Measurements from ENCODE around the gene KRTAP9-4. TPM values are rescaled to one million over a fixed set of nuclear protein-coding genes. Genes with fewer than 3 reads are reported as not detected.

The KRTAP9-4 gene
- total and polyA plus RNA-seq, 2 of the 8 experiments (the other 6 are each of a cell fraction or from before 2014, with no cell fraction given) = not detected

DNA sequence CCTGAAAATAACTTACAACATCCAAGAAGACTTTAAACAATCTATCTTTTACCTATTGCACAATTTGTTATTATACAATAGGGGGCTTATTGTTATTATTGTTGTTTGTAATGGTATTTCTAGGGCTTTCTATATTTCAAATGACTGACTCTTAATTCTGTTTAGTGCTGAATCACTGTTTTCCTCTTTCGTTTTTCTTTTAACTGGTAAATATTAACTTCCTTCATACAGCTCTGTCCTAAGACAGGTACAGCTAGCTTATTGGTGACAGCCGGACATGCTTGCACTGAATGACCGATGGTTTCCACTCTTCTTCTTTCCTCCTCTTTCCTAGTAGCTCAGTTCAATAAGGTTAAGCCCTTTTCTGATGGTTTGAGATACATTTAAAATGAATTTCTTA is 37.6 kb downstream of the KRTAP9-4 start:
- ChIA-PET POLR2A (ENCODE audit: partially characterized antibody) (interaction anchor here (0.7 kb wide), 1 partner anchor 13 kb away, joined by 3 read pairs; no protein-coding TSS in a partner anchor), CTCF (ENCODE audit: partially characterized antibody) (no interaction called here)
- Histone ChIP-seq H2BK12ac (ENCODE audit: low read depth, low read length) (no peak overlapping the region), H4K8ac (ENCODE audit: extremely low read depth, insufficient read depth, low read length) (no peak overlapping the region), H3K23me2 (ENCODE audit: low read depth, low read length) (no peaks in the 10 kb centered on the region), H3K23ac (ENCODE audit: insufficient read length) (no peak overlapping the region), H3K9me3 (ENCODE audit: insufficient read depth in 2 of 2, low read depth in 1 of 2, low read length in 1 of 2) (no peaks in the 10 kb centered on the region), H2AFZ (ENCODE audit: low read length) (no peak overlapping the region), H2BK120ac (replicated peaks; ENCODE audit: low read depth, low read length) (no peak overlapping the region), H2BK15ac (ENCODE audit: low read length) (no peak overlapping the region), H3K14ac (ENCODE audit: insufficient read length) (no peak overlapping the region), H4K91ac (replicated peaks; ENCODE audit: insufficient read length, low read length) (no peak overlapping the region), H3K56ac (replicated peaks; ENCODE audit: insufficient read length, low read depth, low read length) (no peak overlapping the region), H4K20me1 (replicated peaks in 1 of 2; ENCODE audit: control insufficient read depth in 1 of 2, insufficient read depth in 2 of 2, low read length in 2 of 2) (no peaks in the 10 kb centered on the region), H3K4ac (replicated peaks; ENCODE audit: insufficient read length, low read depth, low read length) (no peak overlapping the region), H3K4me2 (ENCODE audit: insufficient read depth in 1 of 2, low read depth in 2 of 2, low read length in 2 of 2) (no peak overlapping the region), H3K4me3 (ENCODE audit: extremely low read depth in 1 of 4, insufficient read depth in 2 of 4, low read depth in 3 of 4, low read length in 4 of 4) (no peak overlapping the region), H3K4me1 (replicated peaks in 1 of 4; ENCODE audit: control insufficient read depth in 3 of 4, insufficient read depth in 4 of 4, low read length in 3 of 4) (no peaks in the 10 kb centered on the region), H2BK20ac (ENCODE audit: low read length) (no peak overlapping the region), H3K27me3 (replicated peaks in 1 of 4; ENCODE audit: control insufficient read depth in 3 of 4, extremely low read depth in 1 of 4, insufficient read depth in 3 of 4, low read length in 3 of 4) (no peaks in the 10 kb centered on the region), H3K79me1 (ENCODE audit: low read depth, low read length) (no peaks in the 10 kb centered on the region), H2AK5ac (ENCODE audit: low read depth, low read length) (no peak overlapping the region), H2BK5ac (ENCODE audit: low read depth, low read length) (no peak overlapping the region), H3K36me3 (ENCODE audit: control insufficient read depth in 2 of 4, insufficient read depth in 4 of 4, low read length in 3 of 4) (no peaks in the 10 kb centered on the region), H4K5ac (ENCODE audit: insufficient read length, low read depth, low read length) (no peak overlapping the region), H3K18ac (ENCODE audit: extremely low read depth, low read length) (no peak overlapping the region), H3K79me2 (ENCODE audit: control insufficient read depth in 1 of 2, insufficient read depth in 2 of 2, low read length in 2 of 2) (no peaks in the 10 kb centered on the region), H3K27ac (ENCODE audit: low read depth, low read length) (no peak overlapping the region), H3K9ac (replicated peaks in 1 of 4; ENCODE audit: extremely low read depth in 1 of 4, low read depth in 3 of 4, low read length in 3 of 4) (no peak overlapping the region)
- FAIRE-seq (no peak), DNase-seq (ENCODE audit: low read depth in 1 of 2, low spot score in 2 of 2) (no peak)
- WGBS, 2 experiments (ENCODE audit: extremely low coverage in 1 of 2, insufficient coverage in 1 of 2, insufficient read length in 1 of 2, insufficient replicate concordance in 2 of 2, low coverage in 1 of 2, low lambda C conversion rate in 2 of 2, missing lambda C conversion rate in 1 of 2) = 87% methylated on average over 3 of the region's 3 CpGs; no CpG with 5 or more reads in 1 of the 2 experiments
- no peak for TF ChIP-seq KDM1A (IDR thresholded peaks at IDR 0.05; ENCODE audit: borderline replicate concordance, low read length)
- TF ChIP-seq RXRA (IDR thresholded peaks at IDR 0.05; ENCODE audit: insufficient read depth, low read depth, low read length) = no peak
- no peak for TF ChIP-seq TAF7 (optimal IDR thresholded peaks at IDR 0.05; ENCODE audit: borderline replicate concordance, low read depth, low read length)
- no peak for TF ChIP-seq SIRT6 (IDR thresholded peaks at IDR 0.05; ENCODE audit: low read length)
- TF ChIP-seq, protein P1, sequence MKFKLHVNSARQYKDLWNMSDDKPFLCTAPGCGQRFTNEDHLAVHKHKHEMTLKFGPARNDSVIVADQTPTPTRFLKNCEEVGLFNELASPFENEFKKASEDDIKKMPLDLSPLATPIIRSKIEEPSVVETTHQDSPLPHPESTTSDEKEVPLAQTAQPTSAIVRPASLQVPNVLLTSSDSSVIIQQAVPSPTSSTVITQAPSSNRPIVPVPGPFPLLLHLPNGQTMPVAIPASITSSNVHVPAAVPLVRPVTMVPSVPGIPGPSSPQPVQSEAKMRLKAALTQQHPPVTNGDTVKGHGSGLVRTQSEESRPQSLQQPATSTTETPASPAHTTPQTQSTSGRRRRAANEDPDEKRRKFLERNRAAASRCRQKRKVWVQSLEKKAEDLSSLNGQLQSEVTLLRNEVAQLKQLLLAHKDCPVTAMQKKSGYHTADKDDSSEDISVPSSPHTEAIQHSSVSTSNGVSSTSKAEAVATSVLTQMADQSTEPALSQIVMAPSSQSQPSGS (IDR thresholded peaks at IDR 0.05; ENCODE audit: low read length) = no peak
- no peak for TF ChIP-seq MAFK (IDR thresholded peaks at IDR 0.05; ENCODE audit: low read depth, low read length)
- no peak for TF ChIP-seq BRCA1 (IDR thresholded peaks at IDR 0.05; ENCODE audit: low read depth, low read length)
- no peak for TF ChIP-seq JUND (IDR thresholded peaks at IDR 0.05; ENCODE audit: low read length)
- no peak for TF ChIP-seq PHF8 (conservative IDR thresholded peaks at IDR 0.05; ENCODE audit: low read depth, low read length)
- no peak for TF ChIP-seq RBBP5 (IDR thresholded peaks at IDR 0.05; ENCODE audit: borderline replicate concordance, low read depth, low read length)
- no peak for TF ChIP-seq GTF2F1 (IDR thresholded peaks at IDR 0.05; ENCODE audit: borderline replicate concordance, low read depth, low read length)
- TF ChIP-seq CTBP2 (IDR thresholded peaks at IDR 0.05; ENCODE audit: borderline replicate concordance, insufficient read depth, insufficient read length, low read length) = no peak
- TF ChIP-seq, protein P2, sequence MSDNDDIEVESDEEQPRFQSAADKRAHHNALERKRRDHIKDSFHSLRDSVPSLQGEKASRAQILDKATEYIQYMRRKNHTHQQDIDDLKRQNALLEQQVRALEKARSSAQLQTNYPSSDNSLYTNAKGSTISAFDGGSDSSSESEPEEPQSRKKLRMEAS (IDR thresholded peaks at IDR 0.05) = no peak
